GM23338 (cell line): ENCODE results near the gene PRELID2. TPM values are rescaled to one million over a fixed set of nuclear protein-coding genes. Genes with fewer than 3 reads are reported as not detected.

Source experiments
- ATAC-seq: fragments of 200-7000 bp; cut with Tn5 transposase; 3 replicates; pipeline ENCODE4 v1.9.1; 2020
- DNase-seq: peaks from one replicate; pipeline ENCODE4 v3.0.0-alpha.2; 2015; ENCODE audit warnings: low spot score
- H2AFZ ChIP-seq: fragments of 200-600 bp; sonication (generic); 2 replicates; pipeline ENCODE4 v1.8.0; 2016; ENCODE audit warnings: antibody characterized with exemption, mild to moderate bottlenecking, moderate library complexity
- H3F3A ChIP-seq: fragments of 200-600 bp; sonication (generic); replicated peaks from 2 replicates; pipeline ENCODE4 v1.8.0; 2017; ENCODE audit warnings: antibody characterized with exemption, mixed run types, low read depth
- H3K27ac ChIP-seq: fragments of 200-600 bp; sonication (generic); 2 replicates; pipeline ENCODE4 v1.6.1; 2016; ENCODE audit warnings: low read depth
- H3K27me3 ChIP-seq: fragments of 200-600 bp; sonication (generic); 2 replicates; pipeline ENCODE4 v1.8.0; 2016; ENCODE audit warnings: mild to moderate bottlenecking, mixed run types, moderate library complexity; ENCODE audit not compliant: insufficient read depth
- H3K36me3 ChIP-seq: fragments of 200-600 bp; sonication (generic); 2 replicates; pipeline ENCODE4 v1.8.0; 2016; ENCODE audit warnings: mild to moderate bottlenecking; ENCODE audit not compliant: insufficient read depth
- H3K4me1 ChIP-seq: fragments of 200-600 bp; sonication (generic); 2 replicates; pipeline ENCODE4 v1.8.0; 2016; ENCODE audit warnings: mild to moderate bottlenecking, moderate library complexity; ENCODE audit not compliant: insufficient read depth
- H3K4me2 ChIP-seq: fragments of 200-600 bp; sonication (generic); 2 replicates; pipeline ENCODE4 v1.7.1; 2017; ENCODE audit warnings: mixed run types
- H3K4me3 ChIP-seq: fragments of 200-600 bp; sonication (generic); 2 replicates; pipeline ENCODE4 v1.6.1; 2016; ENCODE audit warnings: mixed run types
- H3K79me2 ChIP-seq: fragments of 200-600 bp; sonication (generic); replicated peaks from 2 replicates; pipeline ENCODE4 v1.8.0; 2017; ENCODE audit warnings: mild to moderate bottlenecking; ENCODE audit not compliant: insufficient read depth
- H3K9me2 ChIP-seq: fragments of 200-600 bp; sonication (generic); 2 replicates; pipeline ENCODE4 v1.8.0; 2017; ENCODE audit not compliant: insufficient read depth
- H4K20me1 ChIP-seq: fragments of 200-600 bp; sonication (generic); replicated peaks from 2 replicates; pipeline ENCODE4 v1.8.0; 2017; ENCODE audit warnings: mild to moderate bottlenecking; ENCODE audit not compliant: insufficient read depth
- H3K27ac Mint-ChIP-seq: 2 replicates; pipeline ENCODE4 v1.8.0; 2020; ENCODE audit warnings: inconsistent platforms, mild to moderate bottlenecking, moderate library complexity, mixed read lengths
- H3K27me3 Mint-ChIP-seq: 3 replicates; pipeline ENCODE4 v1.8.0; 2022; ENCODE audit warnings: low read depth, mild to moderate bottlenecking, moderate library complexity, mixed read lengths, inconsistent platforms; ENCODE audit not compliant: insufficient read depth, poor library complexity
- H3K36me3 Mint-ChIP-seq: 3 replicates; pipeline ENCODE4 v1.8.0; 2021; ENCODE audit warnings: low read depth, mild to moderate bottlenecking, inconsistent platforms, moderate library complexity, mixed read lengths
- H3K4me1 Mint-ChIP-seq: 3 replicates; pipeline ENCODE4 v1.8.0; 2020; ENCODE audit warnings: mild to moderate bottlenecking, inconsistent platforms, mixed read lengths
- H3K4me3 Mint-ChIP-seq: 3 replicates; pipeline ENCODE4 v1.8.0; 2021; ENCODE audit warnings: moderate library complexity, mild to moderate bottlenecking, inconsistent platforms, mixed read lengths
- H3K9me3 Mint-ChIP-seq: 3 replicates; pipeline ENCODE4 v1.8.0; 2020; ENCODE audit warnings: moderate library complexity, mild to moderate bottlenecking, inconsistent platforms, mixed read lengths
- CREB1 ChIP-seq: fragments of 250-450 bp; sonication (Bioruptor Pico); IDR thresholded peaks from 2 replicates; pipeline ENCODE4 v1.5.0; 2020; ENCODE audit warnings: low read depth, mild to moderate bottlenecking, moderate library complexity
- EZH2 ChIP-seq: fragments of 200-600 bp; sonication (generic); IDR thresholded peaks from one replicate; pipeline ENCODE4 v1.8.0; 2017; ENCODE audit warnings: antibody characterized with exemption, mild to moderate bottlenecking, low read depth; ENCODE audit not compliant: unreplicated experiment
- JUNB ChIP-seq: IDR thresholded peaks from one replicate; pipeline ENCODE4 v1.6.1; 2016; ENCODE audit warnings: antibody characterized with exemption; ENCODE audit not compliant: unreplicated experiment
- POLR2AphosphoS5 ChIP-seq: IDR thresholded peaks from 2 replicates; pipeline ENCODE4 v1.6.1; 2016; ENCODE audit warnings: antibody characterized with exemption, low read depth
- ZNF331 ChIP-seq: fragments of 250-450 bp; sonication (Bioruptor Pico); IDR thresholded peaks from 2 replicates; pipeline ENCODE4 v1.5.0; 2020; ENCODE audit warnings: low read depth, mild to moderate bottlenecking, moderate library complexity
- polyA plus RNA-seq: library from polyadenylated mRNA; unstranded; fragments of >200 nt; fragmentation: Nextera tagmentation; extraction: Ambion mirVana; gene quantifications from 2 replicates; pipeline ENCODE4 v1.2.1, GENCODE V29; 2016
- total RNA-seq: library from RNA; depleted of rRNA; stranded (reverse); fragments of >200 nt; shearing (Covaris generic); gene quantifications from 2 replicates; pipeline ENCODE4 v1.2.3, GENCODE V29; 2014
- TF ChIP-seq, protein P1 (sequence below): IDR thresholded peaks from 2 replicates; pipeline ENCODE4 v1.6.1; 2016; ENCODE audit warnings: antibody characterized with exemption
- TF ChIP-seq, protein P2 (sequence below): IDR thresholded peaks from one replicate; pipeline ENCODE4 v1.6.1; 2018; ENCODE audit warnings: antibody characterized with exemption; ENCODE audit not compliant: unreplicated experiment
- TF ChIP-seq, protein P3 (sequence below), 2 experiments: fragments of 200-600 bp in 1 of 2; sonication (generic) in 1 of 2; conservative IDR thresholded peaks; 2 replicates each; pipeline versions ENCODE4 v1.5.1 to v1.6.1; 2016 to 2017; ENCODE audit warnings: antibody characterized with exemption in 2 of 2, low read depth in 2 of 2, mild to moderate bottlenecking in 2 of 2, moderate library complexity in 1 of 2

The PRELID2 gene
- total and polyA plus RNA-seq, 2 experiments from 2014 or later = 9.3 to 9.8 TPM

DNA sequence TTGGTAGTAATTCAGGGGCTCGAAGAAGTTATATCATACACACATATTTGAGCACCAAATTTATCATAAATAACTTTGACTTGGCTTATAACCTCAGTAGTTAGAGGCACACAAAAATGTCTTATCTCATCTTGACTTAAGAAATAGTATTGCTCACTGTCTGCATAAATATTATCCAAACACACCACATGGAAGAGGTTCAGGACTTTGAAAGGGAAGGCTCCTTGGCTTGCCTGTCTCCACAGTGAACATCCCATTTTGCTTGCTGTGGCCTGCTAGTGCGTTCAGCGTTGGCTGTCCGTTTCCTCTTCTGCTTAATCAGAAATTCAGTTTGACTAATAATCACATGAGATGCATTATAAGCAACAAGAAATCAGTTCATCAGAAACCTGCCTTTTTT lies 23.8 kb upstream of the PRELID2 start (continued):
- TF ChIP-seq, protein P1, sequence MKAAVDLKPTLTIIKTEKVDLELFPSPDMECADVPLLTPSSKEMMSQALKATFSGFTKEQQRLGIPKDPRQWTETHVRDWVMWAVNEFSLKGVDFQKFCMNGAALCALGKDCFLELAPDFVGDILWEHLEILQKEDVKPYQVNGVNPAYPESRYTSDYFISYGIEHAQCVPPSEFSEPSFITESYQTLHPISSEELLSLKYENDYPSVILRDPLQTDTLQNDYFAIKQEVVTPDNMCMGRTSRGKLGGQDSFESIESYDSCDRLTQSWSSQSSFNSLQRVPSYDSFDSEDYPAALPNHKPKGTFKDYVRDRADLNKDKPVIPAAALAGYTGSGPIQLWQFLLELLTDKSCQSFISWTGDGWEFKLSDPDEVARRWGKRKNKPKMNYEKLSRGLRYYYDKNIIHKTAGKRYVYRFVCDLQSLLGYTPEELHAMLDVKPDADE = no peak
- TF ChIP-seq JUNB (no peak), EZH2 (no peak), ZNF331 (CRISPR knock-in tag) (no peak)
- TF ChIP-seq, protein P2, sequence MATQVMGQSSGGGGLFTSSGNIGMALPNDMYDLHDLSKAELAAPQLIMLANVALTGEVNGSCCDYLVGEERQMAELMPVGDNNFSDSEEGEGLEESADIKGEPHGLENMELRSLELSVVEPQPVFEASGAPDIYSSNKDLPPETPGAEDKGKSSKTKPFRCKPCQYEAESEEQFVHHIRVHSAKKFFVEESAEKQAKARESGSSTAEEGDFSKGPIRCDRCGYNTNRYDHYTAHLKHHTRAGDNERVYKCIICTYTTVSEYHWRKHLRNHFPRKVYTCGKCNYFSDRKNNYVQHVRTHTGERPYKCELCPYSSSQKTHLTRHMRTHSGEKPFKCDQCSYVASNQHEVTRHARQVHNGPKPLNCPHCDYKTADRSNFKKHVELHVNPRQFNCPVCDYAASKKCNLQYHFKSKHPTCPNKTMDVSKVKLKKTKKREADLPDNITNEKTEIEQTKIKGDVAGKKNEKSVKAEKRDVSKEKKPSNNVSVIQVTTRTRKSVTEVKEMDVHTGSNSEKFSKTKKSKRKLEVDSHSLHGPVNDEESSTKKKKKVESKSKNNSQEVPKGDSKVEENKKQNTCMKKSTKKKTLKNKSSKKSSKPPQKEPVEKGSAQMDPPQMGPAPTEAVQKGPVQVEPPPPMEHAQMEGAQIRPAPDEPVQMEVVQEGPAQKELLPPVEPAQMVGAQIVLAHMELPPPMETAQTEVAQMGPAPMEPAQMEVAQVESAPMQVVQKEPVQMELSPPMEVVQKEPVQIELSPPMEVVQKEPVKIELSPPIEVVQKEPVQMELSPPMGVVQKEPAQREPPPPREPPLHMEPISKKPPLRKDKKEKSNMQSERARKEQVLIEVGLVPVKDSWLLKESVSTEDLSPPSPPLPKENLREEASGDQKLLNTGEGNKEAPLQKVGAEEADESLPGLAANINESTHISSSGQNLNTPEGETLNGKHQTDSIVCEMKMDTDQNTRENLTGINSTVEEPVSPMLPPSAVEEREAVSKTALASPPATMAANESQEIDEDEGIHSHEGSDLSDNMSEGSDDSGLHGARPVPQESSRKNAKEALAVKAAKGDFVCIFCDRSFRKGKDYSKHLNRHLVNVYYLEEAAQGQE = no peak

DNA sequence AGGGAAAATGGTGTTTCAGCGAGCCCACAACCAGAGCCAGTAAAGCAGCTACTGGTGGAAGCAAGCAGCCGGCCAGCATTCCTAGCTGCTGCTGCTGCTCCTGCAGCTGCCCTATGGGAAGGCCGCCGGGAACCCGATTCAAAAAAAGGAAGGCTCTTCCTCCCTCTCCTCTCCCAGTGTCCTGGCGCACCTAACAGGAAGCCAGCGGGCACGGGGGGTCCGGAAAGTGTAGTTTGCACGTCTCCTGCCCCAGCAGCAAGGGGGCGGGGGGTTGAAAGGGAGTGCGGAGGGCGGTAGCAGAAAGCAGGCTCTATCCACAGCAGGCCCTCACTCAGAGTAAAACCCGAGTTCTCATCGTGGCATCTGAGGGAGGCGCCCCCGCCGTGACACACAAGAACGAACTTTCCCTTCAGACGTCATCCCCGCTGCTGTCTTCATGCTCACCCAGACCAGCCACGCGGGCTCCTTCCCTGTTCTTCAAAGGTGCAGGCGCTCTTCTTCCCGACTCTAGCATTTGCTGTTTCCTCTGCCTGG lies 21.2 kb upstream of the PRELID2 start:
- H3K9me3 Mint-ChIP-seq = no peaks in the 10 kb centered on the region
- Histone ChIP-seq H3K4me2 (peak overlapping the region; percentile 71), H3K27ac (peak overlapping the region; percentile 69; the same call in 1 of the 2 replicates), H4K20me1 (no peaks in the 10 kb centered on the region), H3K4me1 (0 out of 2 replicates have a peak, but pooled peaks cover 6% of the 10 kb centered on the region), H3K4me3 (peak overlapping the region; percentile 41), H3F3A (no peaks in the 10 kb centered on the region), H3K9me2 (no peaks in the 10 kb centered on the region), H2AFZ (peak overlapping the region; percentile 88), H3K27me3 (no peaks in the 10 kb centered on the region), H3K36me3 (no peaks in the 10 kb centered on the region), H3K79me2 (no peaks in the 10 kb centered on the region)
- TF ChIP-seq, protein P3, sequence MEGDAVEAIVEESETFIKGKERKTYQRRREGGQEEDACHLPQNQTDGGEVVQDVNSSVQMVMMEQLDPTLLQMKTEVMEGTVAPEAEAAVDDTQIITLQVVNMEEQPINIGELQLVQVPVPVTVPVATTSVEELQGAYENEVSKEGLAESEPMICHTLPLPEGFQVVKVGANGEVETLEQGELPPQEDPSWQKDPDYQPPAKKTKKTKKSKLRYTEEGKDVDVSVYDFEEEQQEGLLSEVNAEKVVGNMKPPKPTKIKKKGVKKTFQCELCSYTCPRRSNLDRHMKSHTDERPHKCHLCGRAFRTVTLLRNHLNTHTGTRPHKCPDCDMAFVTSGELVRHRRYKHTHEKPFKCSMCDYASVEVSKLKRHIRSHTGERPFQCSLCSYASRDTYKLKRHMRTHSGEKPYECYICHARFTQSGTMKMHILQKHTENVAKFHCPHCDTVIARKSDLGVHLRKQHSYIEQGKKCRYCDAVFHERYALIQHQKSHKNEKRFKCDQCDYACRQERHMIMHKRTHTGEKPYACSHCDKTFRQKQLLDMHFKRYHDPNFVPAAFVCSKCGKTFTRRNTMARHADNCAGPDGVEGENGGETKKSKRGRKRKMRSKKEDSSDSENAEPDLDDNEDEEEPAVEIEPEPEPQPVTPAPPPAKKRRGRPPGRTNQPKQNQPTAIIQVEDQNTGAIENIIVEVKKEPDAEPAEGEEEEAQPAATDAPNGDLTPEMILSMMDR (conservative IDR thresholded peaks at IDR 0.05; ENCODE audit: low read depth in 2 of 2) = no peak
- TF ChIP-seq CREB1 = peak; percentile 34; the same call in 1 of the 2 replicates
- TF ChIP-seq POLR2AphosphoS5 = peak; percentile 29; the same call in 1 of the 2 replicates
- H3K27me3 Mint-ChIP-seq = peaks cover 3% of the 10 kb centered on the region
- DNase-seq (peak; percentile 90), ATAC-seq (peak; percentile 92)
- no peaks in the 10 kb centered on the region for H3K36me3 Mint-ChIP-seq
- peak overlapping the region; percentile 84; the same call in 1 of the 2 replicates for H3K27ac Mint-ChIP-seq
- peaks cover 15% of the 10 kb centered on the region; the same call in 2 of the 3 replicates for H3K4me1 Mint-ChIP-seq
- peak overlapping the region; percentile 75 for H3K4me3 Mint-ChIP-seq
